Endothelial cell of umbilical vein (primary cell): ENCODE data around the gene ALDH7A1. TPM values are rescaled to one million over a fixed set of nuclear protein-coding genes. Genes with fewer than 3 reads are reported as not detected.

ENCODE experiments used
- BruUV-seq: library from RNA; stranded (reverse); fragments of 400-500 nt; replicated peaks from 2 replicates; lab custom pipeline; 2021; lab: Mats Ljungman, UMichigan
- CTCF ChIA-PET: fragments of 300-600, 350-600 bp; sonication (Branson Sonifier 250); formaldehyde crosslinking; loops from one replicate; lab custom pipeline; 2021; ENCODE audit warnings: antibody characterized with exemption, inconsistent platforms; lab: Charles Lee
- POLR2A ChIA-PET: fragments of 300-600, 350-600 bp; sonication (Branson Sonifier 250); formaldehyde crosslinking; loops from one replicate; lab custom pipeline; 2021; ENCODE audit warnings: antibody characterized with exemption, inconsistent platforms; lab: Charles Lee
- DNase-seq: peaks from one replicate; pipeline ENCODE4 v3.0.0-alpha.2; 2011; ENCODE audit warnings: low read depth, low spot score
- FAIRE-seq: peaks from 2 replicates; lab custom pipeline; 2011; peaks lifted over from hg19 to GRCh38; lab: Jason Lieb, UNC
- H2AFZ ChIP-seq: 2 replicates; pipeline ENCODE4 v1.6.0; 2012; ENCODE audit warnings: low read depth, low read length, control low read depth, inconsistent platforms
- H3K27ac ChIP-seq: 2 replicates; pipeline ENCODE4 v1.5.1; 2011; ENCODE audit warnings: low read depth, mild to moderate bottlenecking, control low read depth, low read length, moderate library complexity; ENCODE audit not compliant: insufficient read depth
- H3K27me3 ChIP-seq, 2 experiments: 2 replicates each; pipeline versions ENCODE4 v1.6.0 to v1.6.1; 2011; ENCODE audit warnings: low read length in 2 of 2, mixed read lengths in 1 of 2; ENCODE audit not compliant: control insufficient read depth in 2 of 2, insufficient read depth in 2 of 2
- H3K36me3 ChIP-seq, 2 experiments: 2 replicates in 1 of 2; 3 replicates in 1 of 2; pipeline ENCODE4 v1.5.1; 2011; ENCODE audit warnings: low read length in 2 of 2, mild to moderate bottlenecking in 1 of 2, moderate library complexity in 1 of 2; ENCODE audit not compliant: control insufficient read depth in 2 of 2, insufficient read depth in 2 of 2; ENCODE audit errors: extremely low read depth in 1 of 2
- H3K4me1 ChIP-seq: 3 replicates; pipeline ENCODE4 v1.5.1; 2011; ENCODE audit warnings: mild to moderate bottlenecking, low read length; ENCODE audit not compliant: control insufficient read depth, insufficient read depth; ENCODE audit errors: extremely low read depth
- H3K4me2 ChIP-seq: 2 replicates; pipeline ENCODE4 v1.6.1; 2011; ENCODE audit warnings: low read length, control low read depth, mixed read lengths; ENCODE audit not compliant: insufficient read depth
- H3K4me3 ChIP-seq, 3 experiments: fragments of 200-600 bp in 1 of 3; sonication (generic), shearing (Covaris generic) in 1 of 3; replicated peaks in 1 of 3; 2 replicates each; pipeline ENCODE4 v1.5.1; 2011 to 2016; ENCODE audit warnings: control low read depth in 3 of 3, low read length in 3 of 3, mild to moderate bottlenecking in 2 of 3, inconsistent platforms in 1 of 3, low read depth in 1 of 3, moderate library complexity in 1 of 3; ENCODE audit not compliant: insufficient read depth in 1 of 3
- H3K79me2 ChIP-seq: 2 replicates; pipeline ENCODE4 v1.6.0; 2012; ENCODE audit warnings: low read length, inconsistent platforms; ENCODE audit not compliant: control insufficient read depth, insufficient read depth
- H3K9ac ChIP-seq: replicated peaks from 2 replicates; pipeline ENCODE3; 2011; ENCODE audit warnings: low read length, control low read depth; ENCODE audit not compliant: insufficient read depth; ENCODE audit errors: extremely low read depth
- H3K9me1 ChIP-seq: replicated peaks from 3 replicates; pipeline ENCODE4 v1.6.0; 2011; ENCODE audit warnings: mild to moderate bottlenecking, low read length; ENCODE audit not compliant: control insufficient read depth, insufficient read depth; ENCODE audit errors: extremely low read depth
- H3K9me3 ChIP-seq: replicated peaks from 2 replicates; pipeline ENCODE4 v1.5.1; 2012; ENCODE audit warnings: low read length, inconsistent platforms; ENCODE audit not compliant: control insufficient read depth, insufficient read depth
- H4K20me1 ChIP-seq: replicated peaks from 2 replicates; pipeline ENCODE3; 2011; ENCODE audit warnings: mild to moderate bottlenecking, low read length; ENCODE audit not compliant: control insufficient read depth, insufficient read depth; ENCODE audit errors: extremely low read depth
- EZH2 ChIP-seq: IDR thresholded peaks from 2 replicates; pipeline ENCODE4 v1.6.1; 2012; ENCODE audit warnings: borderline replicate concordance, low read depth, mild to moderate bottlenecking, moderate library complexity, low read length, inconsistent platforms; ENCODE audit not compliant: severe bottlenecking
- FOS ChIP-seq: IDR thresholded peaks from 2 replicates; pipeline ENCODE4 v1.6.1; 2011; ENCODE audit warnings: mild to moderate bottlenecking, low read length, moderate library complexity, borderline replicate concordance; ENCODE audit not compliant: insufficient read depth
- GATA2 ChIP-seq: IDR thresholded peaks from 2 replicates; pipeline ENCODE4 v1.7.0; 2011; ENCODE audit warnings: low read depth, mild to moderate bottlenecking, moderate library complexity, mixed read lengths, low read length; ENCODE audit not compliant: insufficient read length, insufficient read depth
- JUN ChIP-seq: IDR thresholded peaks from 2 replicates; pipeline ENCODE4 v1.6.1; 2011; ENCODE audit warnings: borderline replicate concordance, low read depth; ENCODE audit not compliant: insufficient read length, insufficient read depth
- MYC ChIP-seq: IDR thresholded peaks from one replicate; pipeline ENCODE4 v1.6.1; 2011; ENCODE audit warnings: mild to moderate bottlenecking, low read depth, low read length
- POLR2A ChIP-seq: IDR thresholded peaks from 2 replicates; pipeline ENCODE4 v1.6.1; 2012; ENCODE audit warnings: low read depth, mild to moderate bottlenecking, control low read depth, low read length
- POLR2AphosphoS5 ChIP-seq: IDR thresholded peaks from 2 replicates; pipeline ENCODE4 v1.6.1; 2012; ENCODE audit warnings: low read depth, mild to moderate bottlenecking, control low read depth, low read length, moderate library complexity; ENCODE audit not compliant: insufficient read depth
- dilution Hi-C: fragments of 300-500 bp; cut with MboI; formaldehyde crosslinking; loops from one replicate; pipeline ENCODE4 v1.15.0; 2019; ENCODE audit warnings: low sequenced_read_pairs; ENCODE audit not compliant: extremely low pct_ligation_motif_present
- intact Hi-C: fragments of 100-400 bp; cut with micrococcal nuclease; formaldehyde crosslinking; loops from one replicate; pipeline ENCODE4 v1.10.0; 2022
- polyA plus RNA-seq, 4 experiments: library from polyadenylated mRNA; depleted of rRNA in 3 of 4; stranded (reverse) in 3 of 4; unstranded in 1 of 4; fragments of >200 nt; gene quantifications; 2 replicates each; pipeline versions ENCODE4 v1.2.1 to v1.2.3, GENCODE V29; 2011 to 2012; ENCODE audit warnings: missing spikeins in 1 of 4
- total RNA-seq: library from RNA; stranded (reverse); gene quantifications from 2 replicates; pipeline ENCODE4 v1.2.3, GENCODE V29; 2021
- TF ChIP-seq, protein P1 (sequence below), 2 donors: IDR thresholded peaks; 1 replicate in 1 of 2; 2 replicates in 1 of 2; pipeline ENCODE4 v1.5.1; 2011; ENCODE audit warnings: low read length in 2 of 2, mild to moderate bottlenecking in 2 of 2, moderate library complexity in 2 of 2, control low read depth in 1 of 2, inconsistent platforms in 1 of 2, low read depth in 1 of 2; ENCODE audit not compliant: insufficient read depth in 1 of 2; ENCODE audit errors: extremely low read depth in 1 of 2
- TF ChIP-seq, protein P2 (sequence below): IDR thresholded peaks from 2 replicates; pipeline ENCODE4 v1.6.1; 2011; ENCODE audit not compliant: insufficient read depth, insufficient read length

Gene ALDH7A1
- total and polyA plus RNA-seq, 2 donors (not counting 3 experiments of a cell fraction or from before 2014, with no cell fraction given), result 43.6 to 103 TPM

GRCh38 chr5:126543660-126544059, 51.4 kb downstream of the ALDH7A1 start:
- Histone ChIP-seq H3K4me2 (no peak overlapping the region), H4K20me1 (no peaks in the 10 kb centered on the region)
- BruUV-seq, result no TSS peak

More at GRCh38 chr5:126543660-126544059, 51.4 kb downstream of the ALDH7A1 start:
- POLR2A ChIA-PET, result no interaction called here
- DNase-seq, result no peak
- TF ChIP-seq, protein P1, sequence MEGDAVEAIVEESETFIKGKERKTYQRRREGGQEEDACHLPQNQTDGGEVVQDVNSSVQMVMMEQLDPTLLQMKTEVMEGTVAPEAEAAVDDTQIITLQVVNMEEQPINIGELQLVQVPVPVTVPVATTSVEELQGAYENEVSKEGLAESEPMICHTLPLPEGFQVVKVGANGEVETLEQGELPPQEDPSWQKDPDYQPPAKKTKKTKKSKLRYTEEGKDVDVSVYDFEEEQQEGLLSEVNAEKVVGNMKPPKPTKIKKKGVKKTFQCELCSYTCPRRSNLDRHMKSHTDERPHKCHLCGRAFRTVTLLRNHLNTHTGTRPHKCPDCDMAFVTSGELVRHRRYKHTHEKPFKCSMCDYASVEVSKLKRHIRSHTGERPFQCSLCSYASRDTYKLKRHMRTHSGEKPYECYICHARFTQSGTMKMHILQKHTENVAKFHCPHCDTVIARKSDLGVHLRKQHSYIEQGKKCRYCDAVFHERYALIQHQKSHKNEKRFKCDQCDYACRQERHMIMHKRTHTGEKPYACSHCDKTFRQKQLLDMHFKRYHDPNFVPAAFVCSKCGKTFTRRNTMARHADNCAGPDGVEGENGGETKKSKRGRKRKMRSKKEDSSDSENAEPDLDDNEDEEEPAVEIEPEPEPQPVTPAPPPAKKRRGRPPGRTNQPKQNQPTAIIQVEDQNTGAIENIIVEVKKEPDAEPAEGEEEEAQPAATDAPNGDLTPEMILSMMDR (IDR thresholded peaks at IDR 0.05; ENCODE audit: extremely low read depth in 1 of 2, insufficient read depth in 1 of 2, low read depth in 1 of 2, low read length in 2 of 2), result no peak
- TF ChIP-seq GATA2 (no peak), POLR2AphosphoS5 (no peak), MYC (no peak), FOS (no peak), POLR2A (no peak), EZH2 (no peak), JUN (no peak)
- TF ChIP-seq, protein P2, sequence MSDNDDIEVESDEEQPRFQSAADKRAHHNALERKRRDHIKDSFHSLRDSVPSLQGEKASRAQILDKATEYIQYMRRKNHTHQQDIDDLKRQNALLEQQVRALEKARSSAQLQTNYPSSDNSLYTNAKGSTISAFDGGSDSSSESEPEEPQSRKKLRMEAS, result no peak
- H2AFZ ChIP-seq, result no peak overlapping the region
- H3K4me1 ChIP-seq, result no peaks in the 10 kb centered on the region
- dilution Hi-C loops (loop anchor here (25.0 kb wide), 1 partner anchor 206 kb away; no protein-coding TSS in a partner anchor), intact Hi-C loops (loop anchor here (1.0 kb wide), 2 partner anchors 52 to 57 kb away; partner anchors contain the start of genes ALDH7A1 and PHAX)
- no peak overlapping the region for H3K9ac ChIP-seq
- H3K27me3 ChIP-seq, result no peaks in the 10 kb centered on the region
- no peak overlapping the region for H3K4me3 ChIP-seq
- H3K9me1 ChIP-seq, result no peaks in the 10 kb centered on the region
- no peak overlapping the region for H3K27ac ChIP-seq
- CTCF ChIA-PET, result interaction anchor here (0.7 to 7.6 kb wide), 13 partner anchors 13 to 1587 kb away, joined by 3 to 84 read pairs (median 4); partner anchors contain the start of genes ALDH7A1 and PHAX
- no peaks in the 10 kb centered on the region for H3K9me3 ChIP-seq
- no peak for FAIRE-seq
- H3K79me2 ChIP-seq, result no peaks in the 10 kb centered on the region
- peaks cover 0 to 13% of the 10 kb centered on the region in 2 experiments for H3K36me3 ChIP-seq
